Skin epidermis (tissue), 12 donors: ENCODE data around the gene YAF2.
"Not testable (repeated sequence)": the region's sequence is repeated elsewhere in the genome, so short reads cannot be mapped to it uniquely, and the experiment has no call there.

ENCODE experiments used
- H3K27ac ChIP-seq, 21 experiments: fragments of 200-600 bp; sonication (generic) in 11 of 21; one replicate each; pipeline ENCODE4 v1.5.0; 2020; ENCODE audit warnings: mild to moderate bottlenecking in 3 of 21, inconsistent platforms in 2 of 21, moderate library complexity in 2 of 21
- H3K4me3 ChIP-seq, 7 experiments: fragments of 200-600 bp; sonication (generic) in 2 of 7; one replicate each; pipeline ENCODE4 v1.5.0; 2020; ENCODE audit warnings: inconsistent platforms in 2 of 7, mild to moderate bottlenecking in 2 of 7, moderate library complexity in 1 of 7

YAF2 gene

DNA sequence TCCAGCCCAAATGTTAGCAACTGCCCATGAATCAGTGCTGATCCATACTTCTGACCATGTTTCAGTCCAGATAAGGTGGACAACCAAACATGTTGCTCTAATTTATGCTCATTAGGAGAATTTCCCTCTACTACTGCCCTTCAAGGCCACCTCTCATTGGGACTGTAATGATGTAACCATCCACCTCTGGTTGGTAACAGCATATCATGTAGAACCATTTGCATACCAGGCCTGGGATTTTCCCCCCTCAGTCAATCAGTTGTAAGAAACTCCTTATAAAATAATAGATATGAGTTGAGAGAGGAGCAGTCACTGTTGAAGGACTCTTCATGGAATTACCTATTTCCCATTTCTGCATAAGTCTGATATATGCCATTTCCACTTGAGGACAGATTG lies 17.8 kb upstream of the YAF2 start:
- no peak overlapping the region for H3K4me3 ChIP-seq
- H3K27ac ChIP-seq = no peak overlapping the region

DNA sequence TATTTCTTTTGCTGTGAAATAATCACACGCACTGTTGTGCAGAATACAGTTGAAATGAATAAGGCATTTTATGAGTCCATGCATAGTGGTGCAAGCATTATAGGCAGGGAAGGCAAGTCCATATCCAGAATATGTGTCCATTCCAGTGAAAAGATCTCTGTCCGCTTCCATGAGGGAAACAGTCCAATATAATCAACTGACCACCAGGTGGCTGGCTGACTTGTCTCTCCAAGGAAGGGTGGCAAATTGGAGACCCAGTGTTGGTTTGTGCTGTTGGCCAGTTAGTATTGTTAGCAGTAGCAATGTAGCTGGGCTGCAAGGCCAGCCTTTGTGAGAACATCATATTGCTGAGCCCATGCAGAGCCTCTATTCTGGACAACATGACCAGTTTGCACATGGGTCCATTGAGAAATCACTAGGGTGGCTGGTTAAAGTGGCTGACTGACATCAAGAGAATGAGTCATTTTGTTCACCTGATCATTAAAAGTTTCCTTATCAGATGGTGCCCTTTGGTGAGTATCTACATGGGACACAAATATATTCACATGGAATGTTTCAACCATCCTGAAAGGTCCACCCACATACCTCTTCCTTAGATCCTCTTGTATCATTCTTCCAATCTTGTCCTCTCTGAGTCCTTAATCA lies 17.3 kb upstream of the YAF2 start:
- H3K4me3 ChIP-seq = no peak overlapping the region
- H3K27ac ChIP-seq = no peak overlapping the region

DNA sequence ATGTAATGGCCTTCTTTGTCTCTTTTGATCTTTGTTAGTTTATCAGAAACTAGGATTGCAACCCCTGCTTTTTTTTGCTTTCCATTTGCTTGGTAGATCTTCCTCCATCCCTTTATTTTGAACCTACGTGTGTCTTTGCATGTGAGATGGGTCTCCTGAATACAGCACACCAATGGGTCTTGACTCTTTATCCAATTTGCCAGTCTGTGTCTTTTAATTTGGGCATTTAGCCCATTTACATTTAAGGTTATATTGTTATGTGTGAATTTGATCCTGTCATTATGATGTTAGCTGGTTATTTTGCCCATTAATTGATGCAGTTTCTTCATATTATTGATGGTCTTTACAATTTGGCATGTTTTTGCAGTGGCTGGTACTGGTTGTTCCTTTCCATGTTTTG lies 14.6 kb upstream of the YAF2 start:
- H3K27ac ChIP-seq, H3K4me3 ChIP-seq: not testable (repeated sequence)

DNA sequence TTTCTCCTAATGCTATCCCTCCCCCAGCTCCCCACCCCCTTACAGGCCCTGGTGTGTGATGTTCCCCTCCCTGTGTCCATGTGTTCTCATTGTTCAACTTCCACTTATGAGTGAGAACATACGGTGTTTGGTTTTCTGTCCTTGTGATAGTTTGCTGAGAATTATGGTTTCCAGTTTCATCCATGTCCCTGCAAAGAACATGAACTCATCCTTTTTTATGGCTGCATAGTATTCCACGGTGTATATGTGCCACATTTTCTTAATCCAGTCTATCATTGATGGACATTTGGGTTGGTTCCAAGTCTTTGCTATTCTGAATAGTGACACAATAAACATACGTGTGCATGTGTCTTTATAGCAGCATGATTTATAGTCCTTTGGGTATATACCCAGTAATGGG lies 11.0 kb upstream of the YAF2 start:
- H3K27ac ChIP-seq, H3K4me3 ChIP-seq: not testable (repeated sequence)

DNA sequence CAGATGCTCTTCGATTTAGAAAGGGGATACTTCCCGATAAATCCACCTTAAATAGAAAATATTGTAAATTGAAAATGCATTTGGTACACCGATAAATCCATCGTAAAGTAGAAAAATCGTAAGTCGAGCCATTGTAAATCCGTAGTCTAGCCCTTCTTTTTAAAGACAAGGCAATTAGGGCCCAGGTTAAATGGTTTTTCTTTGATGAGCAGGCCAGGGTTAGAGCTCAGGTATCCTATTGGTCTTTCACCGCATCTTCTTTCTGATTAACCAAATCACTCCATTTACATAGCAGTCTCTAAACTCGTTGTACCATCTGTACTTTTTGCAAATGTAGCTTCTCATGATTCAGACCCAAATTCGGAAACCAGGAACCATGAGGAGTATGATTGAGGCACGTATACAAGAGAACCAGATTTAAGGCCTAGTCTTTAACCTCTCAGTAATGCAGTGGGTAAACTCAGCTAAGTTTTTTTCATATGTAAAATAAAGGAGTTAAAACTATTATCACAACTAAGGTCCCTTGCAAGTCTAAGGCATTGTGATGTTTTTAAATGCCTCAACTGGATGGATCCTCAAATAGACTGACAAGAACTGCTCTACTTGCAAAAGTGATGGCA lies 2.2 kb upstream of the YAF2 start:
- Histone ChIP-seq H3K4me3 (no peak overlapping the region), H3K27ac (no peak overlapping the region)

DNA sequence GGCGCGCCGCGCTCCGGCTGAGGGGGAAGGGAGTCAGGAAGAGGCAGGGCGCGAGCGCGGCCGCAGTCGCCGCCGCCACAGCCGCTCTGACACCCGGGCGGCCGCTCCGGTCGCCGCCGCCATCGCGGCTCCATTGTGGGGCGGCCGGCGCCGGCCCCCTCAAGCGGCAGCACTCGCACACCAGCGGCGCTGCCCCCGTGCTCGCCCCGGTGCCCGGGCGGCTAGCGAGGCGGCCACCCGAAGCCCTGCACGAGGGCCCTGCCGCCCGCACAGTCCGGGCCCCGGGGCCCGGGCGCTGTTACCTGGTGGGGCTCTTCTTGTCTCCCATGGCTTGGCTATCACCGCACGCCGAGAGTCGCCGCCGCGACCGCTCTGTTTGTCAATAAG lies 202 bp downstream of the YAF2 start:
- peak overlapping the region; percentile 60 to 96 (median 90) for H3K27ac ChIP-seq
- H3K4me3 ChIP-seq = peak overlapping the region; percentile 65 to 92 (median 76)

DNA sequence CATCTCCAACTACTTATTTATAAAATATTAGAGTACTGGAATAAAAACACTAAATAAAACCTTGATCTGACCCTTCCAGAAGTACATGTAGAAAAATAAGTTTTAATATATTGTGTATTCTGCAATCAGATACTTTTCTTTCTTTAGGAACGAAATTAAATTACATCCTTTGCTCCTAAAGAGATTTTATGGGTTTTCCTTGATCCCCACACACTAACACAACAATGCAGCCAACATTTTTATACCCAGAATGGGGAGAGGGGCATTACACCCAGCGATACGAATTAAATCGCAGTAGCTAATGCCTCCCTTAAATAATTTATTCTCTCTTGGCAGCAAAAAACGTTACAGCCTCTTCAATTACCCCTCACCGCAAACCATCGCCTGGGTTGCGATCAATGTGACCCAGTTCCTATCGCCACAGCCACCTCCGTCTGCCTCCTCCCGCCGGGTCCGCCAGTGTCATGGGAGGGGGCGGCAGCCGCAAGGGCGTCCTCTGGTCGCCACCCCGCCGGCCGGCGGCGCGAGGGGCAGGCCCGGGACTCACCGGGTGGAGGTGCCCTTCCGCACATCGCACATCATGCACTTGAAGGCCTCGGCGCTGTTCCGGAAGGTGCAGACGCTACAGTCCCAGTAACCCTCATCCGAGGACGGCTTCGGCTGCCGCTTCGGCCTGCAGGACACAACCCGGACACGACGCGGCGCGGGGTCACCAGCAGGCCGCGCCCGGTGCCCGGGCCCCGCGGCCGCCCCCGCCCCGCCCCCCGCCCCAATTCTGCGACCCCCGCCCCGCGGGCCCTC lies 796 bp downstream of the YAF2 start:
- H3K27ac ChIP-seq = peak overlapping the region; percentile 33 to 96 (median 90)
- H3K4me3 ChIP-seq = peak overlapping the region; percentile 65 to 92 (median 76)

DNA sequence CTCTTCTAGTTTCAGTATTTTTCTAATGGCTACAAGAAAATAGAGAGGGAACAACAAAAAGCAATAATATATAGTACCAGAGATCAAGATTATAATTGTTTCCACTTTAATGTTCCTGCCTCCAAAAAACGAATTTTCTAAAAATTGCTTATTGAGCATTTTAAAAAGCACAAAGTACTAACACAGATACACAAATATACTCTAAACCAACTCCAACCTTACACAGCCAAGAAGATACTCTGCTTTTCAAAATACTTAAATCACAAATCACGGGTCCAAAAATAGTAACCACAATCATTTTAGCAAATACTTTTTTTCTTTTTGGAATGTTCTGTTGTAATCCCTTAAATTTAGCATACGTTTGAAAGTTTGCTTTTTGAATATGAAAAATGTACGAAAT lies 2.0 kb downstream of the YAF2 start:
- H3K4me3 ChIP-seq = no peak overlapping the region

DNA sequence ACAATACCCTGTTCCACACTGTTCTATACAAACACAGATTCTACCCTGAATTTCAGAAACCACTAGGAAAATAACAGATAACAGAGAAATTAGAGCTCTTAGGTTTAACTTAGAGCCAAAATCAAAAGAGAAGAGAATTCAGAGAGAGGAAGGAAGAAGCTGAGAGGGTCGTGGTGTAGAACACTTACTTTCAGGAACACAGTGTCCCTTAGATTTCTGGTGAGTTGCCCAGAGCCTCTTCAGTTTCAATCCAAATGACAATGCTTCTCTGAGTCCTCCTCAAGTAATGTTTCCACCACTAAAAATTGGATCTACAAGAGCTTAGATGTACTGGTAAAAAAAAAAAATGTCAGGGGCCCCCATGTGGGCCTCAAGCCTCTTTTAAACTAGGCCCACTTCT lies 2.6 kb downstream of the YAF2 start:
- Histone ChIP-seq H3K27ac (peak overlapping the region in 4 of 21 experiments; percentile 3 to 71 (median 30)), H3K4me3 (no peak overlapping the region)

More for the DNA sequence above, 2.0 kb downstream of the YAF2 start:
- H3K27ac ChIP-seq = peak overlapping the region in 4 of 21 experiments; percentile 3 to 71 (median 19)

DNA sequence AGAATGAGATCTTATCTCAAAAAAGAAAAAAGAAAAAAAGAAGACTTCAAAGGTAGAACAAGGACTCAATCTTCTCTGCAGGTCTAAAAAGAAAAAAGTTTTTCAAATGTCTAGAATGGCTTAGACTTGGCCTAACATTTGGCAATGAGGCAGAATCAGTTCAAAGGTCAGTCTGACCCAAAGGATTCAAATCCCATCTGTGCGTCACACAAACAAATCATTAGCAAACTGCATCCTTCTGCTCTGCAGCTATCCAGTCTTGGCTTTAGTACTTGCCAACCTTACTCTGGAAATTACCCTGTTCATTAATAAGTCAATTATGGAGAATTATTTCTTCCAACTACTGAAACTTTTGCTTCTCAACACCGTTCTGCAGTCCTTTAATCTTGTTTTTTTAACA lies 3.1 kb downstream of the YAF2 start:
- no peak overlapping the region for H3K4me3 ChIP-seq
- peak overlapping the region in 2 of 21 experiments; percentile 21 to 40 for H3K27ac ChIP-seq

DNA sequence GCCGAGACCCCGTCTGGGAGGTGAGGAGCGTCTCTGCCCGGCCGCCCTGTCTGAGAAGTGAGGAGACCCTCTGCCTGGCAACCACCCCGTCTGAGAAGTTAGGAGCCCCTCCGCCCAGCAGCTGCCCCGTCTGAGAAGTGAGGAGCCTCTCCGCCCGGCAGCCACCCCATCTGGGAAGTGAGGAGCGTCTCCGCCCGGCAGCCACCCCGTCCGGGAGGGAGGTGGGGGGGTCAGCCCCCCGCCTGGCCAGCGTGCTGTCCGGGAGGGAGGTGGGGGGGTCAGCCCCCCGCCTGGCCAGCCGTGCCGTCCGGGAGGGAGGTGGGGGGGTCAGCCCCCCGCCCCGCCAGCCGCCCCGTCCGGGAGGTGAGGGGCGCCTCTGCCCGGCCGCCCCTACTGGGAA lies 10.5 kb downstream of the YAF2 start:
- not testable (repeated sequence) for H3K4me3 ChIP-seq, H3K27ac ChIP-seq

DNA sequence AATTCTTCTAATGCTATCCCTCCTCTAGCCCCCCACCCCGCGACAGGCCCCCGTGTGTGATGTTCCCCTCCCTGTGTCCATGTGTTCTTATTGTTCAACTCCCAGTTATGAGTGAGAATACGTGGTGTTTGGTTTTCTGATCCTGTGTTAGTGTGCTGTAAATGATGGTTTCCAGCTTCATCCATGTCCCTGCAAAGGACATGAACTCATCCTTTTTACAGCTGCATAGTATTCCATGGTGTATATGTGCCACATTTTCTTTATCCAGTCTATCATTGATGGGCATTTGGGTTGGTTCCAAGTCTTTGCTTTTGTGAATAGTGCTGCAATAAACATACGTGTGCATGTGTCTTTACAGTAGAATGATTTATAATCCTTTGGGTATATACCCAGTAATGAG lies 13.5 kb downstream of the YAF2 start:
- not testable (repeated sequence) for H3K27ac ChIP-seq, H3K4me3 ChIP-seq

DNA sequence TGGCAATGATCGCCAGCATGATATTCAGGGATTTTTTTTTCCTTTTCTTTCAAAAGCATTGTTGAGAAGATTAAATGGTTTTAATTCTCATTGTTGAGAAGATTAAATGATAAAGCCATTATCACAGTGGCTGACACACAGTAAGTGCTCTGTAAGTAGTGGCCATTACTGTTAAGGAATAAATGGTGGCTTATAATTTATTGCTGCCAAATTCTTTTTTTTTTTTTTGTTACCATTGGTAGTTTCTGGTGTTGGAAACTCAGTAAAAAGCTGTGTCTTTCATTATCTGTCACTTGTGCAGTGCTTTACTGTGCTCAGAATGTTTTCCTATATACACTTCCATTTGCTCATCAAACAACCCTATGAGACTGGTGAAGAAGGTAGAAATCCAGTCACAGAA lies 15.3 kb downstream of the YAF2 start:
- Histone ChIP-seq H3K27ac (no peak overlapping the region), H3K4me3 (no peak overlapping the region)

DNA sequence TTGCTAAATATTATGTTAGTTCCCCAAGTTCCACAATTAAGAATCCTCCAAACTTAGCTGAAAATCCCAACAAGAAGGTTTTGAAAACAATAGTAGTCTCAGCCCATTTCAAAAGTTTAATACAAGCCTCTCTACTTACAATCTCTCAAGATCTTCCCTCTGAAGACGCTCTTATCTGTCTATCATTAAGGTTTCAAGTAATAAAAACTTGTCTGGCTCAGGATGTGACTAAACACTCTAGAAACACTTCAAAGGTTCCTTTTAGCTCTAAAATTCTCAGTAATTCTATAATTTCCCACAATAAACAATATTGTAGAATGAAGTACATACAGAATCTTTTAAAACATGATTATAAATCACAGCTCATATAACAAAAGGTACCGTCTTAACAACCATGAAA lies 16.3 kb downstream of the YAF2 start:
- Histone ChIP-seq H3K27ac (no peak overlapping the region), H3K4me3 (no peak overlapping the region)

DNA sequence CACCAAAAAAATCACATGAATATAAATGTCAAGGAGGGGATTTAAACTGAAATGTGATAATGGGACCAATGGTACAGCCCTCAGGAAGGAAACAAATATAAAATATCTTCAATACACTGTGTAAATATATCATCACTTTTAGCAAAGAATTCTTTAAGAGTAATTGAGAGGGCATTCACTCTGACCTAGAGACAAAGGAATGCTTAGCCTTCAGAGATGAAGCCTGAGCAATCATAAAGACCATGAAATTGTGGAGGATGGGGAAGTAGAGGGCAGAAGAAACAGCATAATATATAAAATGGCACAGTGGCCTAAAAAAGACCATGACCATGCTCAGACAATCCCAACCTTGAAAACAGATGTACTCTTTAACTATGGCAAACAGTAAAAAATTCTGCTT lies 20.4 kb downstream of the YAF2 start:
- no peak overlapping the region for H3K4me3 ChIP-seq
- no peak overlapping the region for H3K27ac ChIP-seq

DNA sequence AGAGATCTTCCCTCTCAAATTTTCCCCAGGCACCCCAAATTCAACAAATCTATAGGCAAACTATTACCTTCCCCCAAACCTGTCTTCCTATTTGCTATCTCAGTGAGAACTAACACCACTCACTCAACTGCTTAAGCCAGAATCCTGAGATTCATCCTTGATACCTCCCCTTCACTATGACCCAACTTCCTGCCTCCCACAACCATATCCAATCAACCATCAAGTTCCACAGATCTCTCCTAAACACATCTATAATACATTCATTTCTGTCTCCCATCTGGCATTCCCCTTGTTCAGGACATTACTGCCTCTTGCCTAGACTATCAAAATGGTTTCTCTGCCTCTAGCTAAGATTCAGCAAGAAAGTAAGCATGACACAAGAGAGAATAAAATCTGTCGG lies 21.3 kb downstream of the YAF2 start:
- Histone ChIP-seq H3K4me3 (no peak overlapping the region), H3K27ac (no peak overlapping the region)

DNA sequence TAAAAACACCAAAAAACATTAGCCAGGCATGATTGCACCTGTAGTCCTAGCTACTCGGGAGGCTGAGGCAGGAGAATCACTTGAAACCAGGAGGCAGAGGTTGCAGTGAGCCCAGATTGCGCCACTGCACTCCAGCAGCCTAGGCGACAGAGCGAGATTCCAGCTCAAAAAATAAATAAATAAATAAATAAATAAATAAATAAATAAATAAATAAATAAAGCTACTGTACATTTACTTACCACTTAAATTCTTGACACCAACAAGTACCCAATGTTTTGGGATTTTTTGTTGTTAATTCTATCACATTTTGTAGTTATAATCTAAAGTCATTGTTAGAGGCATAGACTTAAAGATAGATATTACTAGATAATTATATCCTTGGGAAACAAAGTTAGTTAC lies 22.3 kb downstream of the YAF2 start:
- H3K27ac ChIP-seq, H3K4me3 ChIP-seq: not testable (repeated sequence)

DNA sequence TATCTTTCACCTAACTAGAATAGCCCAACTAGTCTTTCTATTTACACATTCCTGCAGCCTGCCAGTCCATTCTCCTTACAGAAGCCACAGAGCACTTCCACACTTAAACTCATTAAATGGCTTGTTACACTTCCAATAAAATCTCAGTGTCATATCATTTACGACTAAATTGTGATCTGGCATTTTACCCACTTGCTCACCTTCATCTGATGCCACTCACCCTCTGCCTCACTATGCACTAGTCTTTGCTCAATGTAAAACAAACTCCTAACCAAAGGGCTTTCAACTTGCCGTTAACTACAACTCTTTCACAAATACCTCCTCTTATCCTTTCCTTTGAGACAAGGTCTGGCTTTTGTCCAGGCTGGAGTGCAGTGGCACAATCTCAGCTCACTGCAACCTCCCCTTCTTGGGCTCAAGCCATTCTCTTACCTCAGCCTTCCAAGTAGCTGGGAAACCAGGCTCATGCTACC lies 24.1 kb downstream of the YAF2 start:
- H3K4me3 ChIP-seq = no peak overlapping the region
- H3K27ac ChIP-seq = no peak overlapping the region

DNA sequence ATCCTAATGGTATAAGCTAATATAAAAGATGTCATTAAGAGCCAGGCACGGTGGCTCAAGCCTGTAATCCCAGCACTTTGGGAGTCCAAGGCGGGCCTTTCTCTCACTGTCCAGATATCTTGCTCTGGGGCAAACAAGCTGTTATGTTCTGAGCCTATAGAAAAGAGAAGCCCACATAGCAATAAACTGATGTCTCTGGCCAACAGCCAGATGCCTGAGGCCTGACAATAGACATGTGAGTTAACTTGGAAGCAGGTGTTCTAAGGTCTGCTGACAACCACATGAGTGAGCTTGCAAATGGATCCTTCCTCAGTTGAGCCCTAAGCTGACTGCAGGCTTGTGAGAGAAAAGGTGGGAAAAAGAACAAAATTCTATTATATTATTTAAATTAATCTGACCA lies 25.0 kb downstream of the YAF2 start:
- no peak overlapping the region for H3K27ac ChIP-seq

DNA sequence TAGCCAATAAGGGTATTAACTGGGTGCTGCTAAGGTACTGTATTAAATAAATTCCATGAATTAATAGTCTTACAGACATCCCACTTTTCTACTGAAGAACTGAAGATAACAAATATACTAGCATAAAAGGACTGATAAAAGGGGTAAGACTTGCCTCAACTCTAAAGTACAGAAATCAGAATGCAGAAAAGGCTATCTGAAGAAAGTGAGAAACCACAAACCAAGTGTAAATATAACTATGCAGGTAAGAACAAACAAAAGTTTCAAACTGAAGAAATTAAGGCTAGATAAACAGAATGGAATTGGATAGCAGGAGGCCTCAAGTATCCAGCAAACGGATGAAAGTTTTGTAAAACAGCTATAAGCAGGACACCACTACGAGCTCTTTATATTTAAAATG lies 29.5 kb downstream of the YAF2 start:
- Histone ChIP-seq H3K4me3 (no peak overlapping the region), H3K27ac (no peak overlapping the region)

More for the DNA sequence above, 25.0 kb downstream of the YAF2 start:
- H3K4me3 ChIP-seq = no peak overlapping the region

DNA sequence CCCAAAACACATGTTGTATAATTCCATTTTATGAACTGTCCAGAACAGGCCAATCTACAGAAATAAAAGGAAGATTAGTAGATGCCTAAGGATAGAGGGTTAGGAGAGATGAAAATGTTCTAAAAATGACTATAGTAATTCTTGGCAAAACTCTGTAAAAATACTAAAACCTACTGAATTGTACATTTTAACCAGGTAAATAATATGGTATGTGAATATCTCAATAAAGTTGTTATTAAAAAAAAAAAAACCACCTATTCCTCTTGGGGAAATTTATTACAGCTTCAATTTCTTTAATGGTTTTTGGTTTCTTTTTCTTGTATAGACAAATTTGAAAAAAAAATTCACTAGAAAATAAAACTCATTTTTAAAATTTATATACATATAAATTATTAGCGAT lies 33.2 kb downstream of the YAF2 start:
- Histone ChIP-seq H3K4me3 (no peak overlapping the region), H3K27ac (no peak overlapping the region)
